IPS DF 6.9 (cell line): ENCODE measurements around the gene FOXJ3.

Experiments
- DNase-seq: peaks from one replicate; pipeline ENCODE4 v3.0.0-alpha.2; 2013; ENCODE audit warnings: low read depth, low spot score
- H3K27ac ChIP-seq: one replicate; pipeline ENCODE4 v1.5.1; 2013; ENCODE audit warnings: low read length, control low read depth
- H3K27me3 ChIP-seq: 2 replicates; pipeline ENCODE4 v1.6.1; 2013; ENCODE audit warnings: mild to moderate bottlenecking, low read length; ENCODE audit not compliant: control insufficient read depth, insufficient read depth
- H3K36me3 ChIP-seq: 2 replicates; pipeline ENCODE4 v1.6.1; 2013; ENCODE audit warnings: low read length; ENCODE audit not compliant: control insufficient read depth, insufficient read depth
- H3K4me1 ChIP-seq: 2 replicates; pipeline ENCODE4 v1.6.1; 2013; ENCODE audit warnings: low read length; ENCODE audit not compliant: control insufficient read depth, insufficient read depth
- H3K4me3 ChIP-seq: 2 replicates; pipeline ENCODE4 v1.5.1; 2013; ENCODE audit warnings: mild to moderate bottlenecking, low read length
- H3K9me3 ChIP-seq: 2 replicates; pipeline ENCODE4 v1.6.1; 2013; ENCODE audit warnings: low read length, inconsistent platforms; ENCODE audit not compliant: control insufficient read depth, insufficient read depth
- WGBS: extraction: QIAGEN DNeasy Blood & Tissue Kit; methylation state at CpG from one replicate; pipeline ENCODE4 v1.1.7; 2013; ENCODE audit warnings: mixed read lengths, missing lambda C conversion rate; ENCODE audit not compliant: insufficient read length, insufficient coverage; 5-methylcytosine and 5-hydroxymethylcytosine counted together

Gene FOXJ3

DNA sequence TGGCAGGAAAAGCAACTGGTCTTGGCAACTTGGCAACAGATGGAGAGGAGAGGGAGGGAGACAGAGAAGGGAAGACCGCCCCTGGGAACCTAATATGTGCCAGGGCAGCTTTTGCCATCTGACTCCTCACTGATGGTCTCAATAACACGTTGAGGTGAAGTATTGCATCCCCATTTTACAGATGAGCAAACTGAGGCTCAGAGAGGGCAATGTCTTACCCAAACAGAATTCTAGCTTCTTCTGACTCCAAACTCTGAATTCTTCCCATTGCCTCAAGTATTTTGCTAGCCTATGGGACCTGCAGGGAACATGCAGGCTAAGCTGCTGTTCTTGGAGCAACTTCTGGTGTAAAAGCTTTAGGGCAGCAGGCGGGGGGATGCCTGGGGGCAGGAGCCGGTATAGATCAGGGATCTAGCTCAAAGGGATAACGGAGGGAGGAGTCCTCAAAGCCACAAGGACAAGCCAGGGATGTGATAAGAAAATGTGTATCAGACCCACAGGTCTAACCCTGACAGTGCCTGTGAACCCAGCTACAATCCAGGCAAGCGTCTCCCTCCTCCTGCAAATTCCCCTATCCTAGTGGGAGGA is 163.3 kb downstream of the FOXJ3 start:
- Histone ChIP-seq H3K27ac (no peak overlapping the region), H3K4me3 (no peak overlapping the region), H3K4me1 (peaks cover 3% of the 10 kb centered on the region), H3K27me3 (no peaks in the 10 kb centered on the region), H3K36me3 (no peaks in the 10 kb centered on the region), H3K9me3 (no peaks in the 10 kb centered on the region)
- no peak for DNase-seq
- no CpG with 5 or more reads among the region's 6 CpGs for WGBS

- no peak for DNase-seq
- no CpG with 5 or more reads among the region's 17 CpGs for WGBS
Measured at GRCh38 chr1:42170779-42171621, 164.0 kb downstream of the FOXJ3 start.

DNA sequence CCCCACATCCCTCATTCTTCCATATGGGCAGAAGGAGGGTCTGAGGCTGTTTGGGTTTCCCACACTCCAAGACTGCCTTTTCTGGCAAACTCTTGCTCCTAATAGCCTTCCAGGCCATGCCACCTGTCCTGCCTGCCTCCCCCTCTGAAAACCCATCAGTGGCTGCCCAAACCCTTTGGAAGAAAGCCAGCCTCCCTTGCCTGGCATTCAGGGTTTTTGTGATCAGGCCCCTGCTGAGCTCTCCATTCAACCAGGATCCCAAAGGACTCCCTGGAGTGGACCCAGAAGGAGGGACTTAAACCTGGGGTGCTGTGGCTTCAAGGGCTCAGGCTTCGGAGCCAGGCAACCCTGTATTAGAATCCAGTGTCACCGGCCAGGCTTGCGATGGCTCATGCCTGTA is 166.3 kb downstream of the FOXJ3 start:
- Histone ChIP-seq H3K4me1 (peaks cover 3% of the 10 kb centered on the region), H3K4me3 (no peak overlapping the region), H3K27me3 (no peaks in the 10 kb centered on the region), H3K27ac (no peak overlapping the region), H3K36me3 (no peaks in the 10 kb centered on the region), H3K9me3 (no peaks in the 10 kb centered on the region)
- no peak for DNase-seq
- no CpG with 5 or more reads among the region's 3 CpGs for WGBS

More at GRCh38 chr1:42170779-42171621, 164.0 kb downstream of the FOXJ3 start:
- Histone ChIP-seq H3K4me3 (no peak overlapping the region), H3K27me3 (no peaks in the 10 kb centered on the region), H3K36me3 (no peaks in the 10 kb centered on the region), H3K9me3 (no peaks in the 10 kb centered on the region), H3K4me1 (peaks cover 3% of the 10 kb centered on the region), H3K27ac (no peak overlapping the region)

DNA sequence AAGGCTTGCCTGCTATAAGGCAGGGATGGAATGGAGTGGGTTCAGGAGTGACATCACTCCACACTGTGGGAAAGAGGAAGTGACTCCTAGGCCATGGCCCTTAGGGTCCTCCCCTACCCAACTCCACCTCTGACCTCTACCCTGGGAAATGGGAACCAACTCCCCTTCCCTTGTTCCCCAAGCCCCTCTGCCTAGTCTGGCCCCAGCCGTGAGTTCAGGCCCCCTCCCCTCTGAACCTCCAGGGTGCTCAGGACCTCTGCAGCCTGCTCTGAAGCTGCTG is 166.7 kb downstream of the FOXJ3 start:
- no CpG with 5 or more reads among the region's 1 CpG for WGBS
- H3K4me3 ChIP-seq = no peak overlapping the region
- no peak for DNase-seq
- no peaks in the 10 kb centered on the region for H3K9me3 ChIP-seq
- H3K36me3 ChIP-seq = no peaks in the 10 kb centered on the region
- no peaks in the 10 kb centered on the region for H3K27me3 ChIP-seq
- H3K4me1 ChIP-seq = peaks cover 3% of the 10 kb centered on the region
- H3K27ac ChIP-seq = no peak overlapping the region

GRCh38 chr1:42167611-42168390 is 167.2 kb downstream of the FOXJ3 start:
- WGBS = no CpG with 5 or more reads among the region's 21 CpGs
- H3K36me3 ChIP-seq = no peaks in the 10 kb centered on the region
- no peak for DNase-seq
- peaks cover 3% of the 10 kb centered on the region for H3K4me1 ChIP-seq
- no peak overlapping the region for H3K4me3 ChIP-seq
- H3K27ac ChIP-seq = no peak overlapping the region
- H3K9me3 ChIP-seq = no peaks in the 10 kb centered on the region
- no peaks in the 10 kb centered on the region for H3K27me3 ChIP-seq

DNA sequence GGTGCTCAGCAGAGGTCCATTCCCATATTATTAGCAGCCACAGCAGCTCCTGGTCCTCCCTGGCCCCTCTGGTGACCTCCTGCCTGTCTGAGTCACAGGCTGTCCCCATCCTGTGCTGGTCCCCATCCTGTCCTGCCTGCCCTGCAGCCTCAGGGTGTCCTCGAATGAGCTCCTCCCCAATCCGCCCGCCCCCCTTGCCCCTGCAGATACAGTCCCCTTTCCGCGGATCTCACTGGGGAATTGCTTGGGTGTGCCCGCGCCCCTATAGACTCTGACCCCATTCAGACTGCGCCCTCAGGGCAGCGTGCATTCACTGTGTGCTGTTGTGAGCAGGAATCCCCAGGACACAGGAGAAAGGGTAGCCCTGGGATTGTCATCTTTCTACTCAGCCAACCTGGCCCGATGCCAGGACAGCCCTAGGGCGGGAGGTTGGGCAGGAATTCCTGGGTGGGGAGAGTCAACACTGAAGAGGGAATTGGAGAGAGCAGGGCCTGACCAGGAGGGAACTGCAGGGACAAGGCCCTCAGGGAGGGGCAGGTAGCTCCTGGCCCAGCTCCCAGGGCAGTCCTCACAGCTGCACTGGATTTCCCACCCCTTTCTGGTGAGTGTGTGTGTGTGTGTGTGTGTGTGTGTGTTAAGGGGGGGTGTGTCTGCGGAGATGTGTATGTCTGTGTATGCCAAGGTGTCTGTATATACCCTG is 169.4 kb downstream of the FOXJ3 start:
- Histone ChIP-seq H3K36me3 (no peaks in the 10 kb centered on the region), H3K4me3 (no peak overlapping the region), H3K9me3 (no peaks in the 10 kb centered on the region), H3K27me3 (no peaks in the 10 kb centered on the region), H3K27ac (no peak overlapping the region), H3K4me1 (no peaks in the 10 kb centered on the region; the same call in 1 of the 2 replicates)
- no peak for DNase-seq
- no CpG with 5 or more reads among the region's 12 CpGs for WGBS

DNA sequence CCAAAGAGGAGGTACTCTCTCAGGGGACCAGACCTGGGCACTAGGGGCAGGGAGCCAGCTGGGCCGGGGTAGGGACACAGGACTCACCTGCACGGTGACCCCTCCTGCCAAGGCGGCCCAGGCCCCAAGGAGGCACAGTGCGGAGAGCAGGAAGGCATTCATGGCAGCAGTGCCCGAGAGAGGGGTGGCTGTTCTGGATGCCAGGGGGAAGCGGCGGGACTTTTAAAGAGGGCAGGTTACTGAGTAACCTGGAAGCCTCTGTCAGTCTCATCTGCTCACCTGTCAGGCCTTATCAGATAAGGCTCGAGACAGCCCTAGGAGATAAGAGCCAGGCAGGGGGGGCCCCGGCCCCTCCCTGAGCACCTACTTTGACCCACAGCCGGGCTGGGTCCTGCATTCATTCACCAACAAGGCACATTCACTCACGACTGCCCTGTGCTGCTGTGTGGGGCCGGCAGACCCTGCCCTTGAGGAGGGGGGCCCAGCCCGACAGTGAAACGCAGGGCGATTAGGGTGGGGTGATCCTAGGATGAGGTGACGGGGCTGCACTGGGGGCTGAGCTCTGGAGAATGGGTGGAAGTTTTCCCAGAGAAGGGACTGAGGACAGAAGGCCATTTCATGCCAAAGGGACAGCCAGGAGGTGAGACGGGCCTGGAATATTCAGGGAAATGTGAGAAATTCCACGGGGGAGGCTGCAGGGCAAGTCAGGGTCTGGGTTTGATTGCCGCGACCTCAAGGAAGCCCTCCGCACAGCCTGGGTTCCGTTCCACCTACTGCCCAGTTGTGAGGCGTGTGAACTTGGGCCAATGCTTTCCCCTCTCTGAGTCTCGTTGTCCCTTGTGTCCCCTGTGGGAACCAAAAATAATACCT is 170.2 kb downstream of the FOXJ3 start, which contains the start of gene GUCA2A:
TSS of gene GUCA2A (minus strand) at position 195 of the 870 bp plus-strand sequence. CDS start at position 162, 33 bp downstream.
- H3K36me3 ChIP-seq = no peaks in the 10 kb centered on the region
- no peaks in the 10 kb centered on the region for H3K27me3 ChIP-seq
- no peak within 1 kb of the TSS for H3K4me3 ChIP-seq
- no CpG with 5 or more reads among the region's 24 CpGs for WGBS
- H3K27ac ChIP-seq = no peak within 1 kb of the TSS
- H3K9me3 ChIP-seq = no peaks in the 10 kb centered on the region
- no peak for DNase-seq
- no peaks in the 10 kb centered on the region; the same call in 1 of the 2 replicates for H3K4me1 ChIP-seq

DNA sequence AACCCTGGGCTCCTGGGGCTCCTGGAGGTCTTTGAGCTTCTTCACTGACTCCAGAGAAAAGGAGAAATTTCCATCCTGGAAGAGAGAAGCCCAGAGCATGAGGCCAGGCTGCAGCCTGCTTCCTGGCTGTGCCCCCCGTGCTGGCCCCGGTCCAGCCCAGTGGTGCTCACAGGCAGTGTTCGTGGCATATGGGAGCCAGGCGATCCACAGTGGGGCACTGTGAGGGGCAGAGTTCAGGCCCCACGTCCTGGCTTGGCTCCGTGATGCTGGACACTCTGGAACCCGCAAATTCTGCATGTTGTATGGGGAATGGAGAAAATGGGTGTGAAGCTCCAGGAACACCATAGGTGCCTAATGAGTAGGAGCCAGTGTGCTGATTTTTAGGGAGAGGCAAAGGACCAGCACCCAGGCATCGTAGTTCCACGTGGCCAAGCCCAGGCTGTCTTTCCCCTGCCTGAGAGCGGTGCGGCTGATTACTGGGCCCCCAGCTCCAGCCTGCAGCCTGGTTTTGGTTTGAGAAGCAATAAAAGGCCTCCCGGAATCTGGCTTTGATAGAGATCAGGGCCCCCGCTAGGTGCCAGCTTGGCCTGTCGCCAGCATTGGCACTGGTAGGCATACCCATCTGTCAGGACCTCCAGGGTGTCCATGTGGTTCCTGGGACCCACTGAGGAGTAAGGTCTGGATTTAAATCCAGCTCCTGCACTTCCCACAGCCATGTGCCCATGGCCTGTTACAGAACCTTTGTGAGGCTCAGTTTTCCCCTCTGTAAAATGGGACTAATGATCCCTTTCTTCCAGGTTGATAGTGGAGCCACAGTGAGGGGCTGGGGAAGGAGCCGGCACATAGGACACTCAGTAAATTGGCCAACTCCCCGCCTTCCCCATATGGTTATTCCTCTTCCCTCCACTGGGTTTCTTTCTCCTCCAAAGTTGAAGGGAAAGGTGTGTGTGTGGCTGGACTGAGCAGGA is 171.2 kb downstream of the FOXJ3 start:
- Histone ChIP-seq H3K9me3 (no peaks in the 10 kb centered on the region), H3K27ac (no peak overlapping the region), H3K4me3 (no peak overlapping the region), H3K36me3 (no peaks in the 10 kb centered on the region), H3K27me3 (no peaks in the 10 kb centered on the region), H3K4me1 (no peaks in the 10 kb centered on the region; the same call in 1 of the 2 replicates)
- WGBS = no CpG with 5 or more reads among the region's 16 CpGs
- DNase-seq = no peak

GRCh38 chr1:42163114-42163513 is 171.9 kb downstream of the FOXJ3 start:
- no peak for DNase-seq
- WGBS = no CpG with 5 or more reads among the region's 2 CpGs
- no peaks in the 10 kb centered on the region for H3K27me3 ChIP-seq
- H3K4me3 ChIP-seq = no peak overlapping the region
- no peaks in the 10 kb centered on the region for H3K9me3 ChIP-seq
- no peaks in the 10 kb centered on the region for H3K36me3 ChIP-seq
- H3K27ac ChIP-seq = no peak overlapping the region
- H3K4me1 ChIP-seq = no peaks in the 10 kb centered on the region; the same call in 1 of the 2 replicates
